ENCODE results near the gene GMDS. TPM values are rescaled to one million over a fixed set of nuclear protein-coding genes. Genes with fewer than 3 reads are reported as not detected.

Gene GMDS
- total RNA-seq, 1 experiment from 2014 or later: 27.6 TPM

- Histone ChIP-seq H3K23me2 (ENCODE audit: insufficient read length, low read depth, low read length, poor library complexity, severe bottlenecking) (no peaks in the 10 kb centered on the region), H2BK15ac (ENCODE audit: low read depth, low read length) (no peak overlapping the region), H2BK20ac (ENCODE audit: low read depth, low read length, poor library complexity, severe bottlenecking) (no peak overlapping the region), H3K27me3 (ENCODE audit: insufficient read depth, low read length) (no peaks in the 10 kb centered on the region), H3K27ac (ENCODE audit: insufficient read length, low read depth, low read length) (no peak overlapping the region), H3K23ac (ENCODE audit: insufficient read length, low read depth, low read length) (no peak overlapping the region), H3K9me3 (ENCODE audit: control insufficient read depth, low read depth, low read length) (no peaks in the 10 kb centered on the region), H2AFZ (ENCODE audit: low read length) (no peak overlapping the region), H3T11ph (ENCODE audit: low read length) (no peak overlapping the region), H3K79me1 (ENCODE audit: insufficient read depth, low read depth, low read length, poor library complexity, severe bottlenecking) (no peaks in the 10 kb centered on the region), H2BK5ac (ENCODE audit: insufficient read length, low read length) (no peak overlapping the region), H4K5ac (ENCODE audit: insufficient read length, low read depth, low read length) (no peak overlapping the region), H2BK120ac (ENCODE audit: low read depth, low read length, poor library complexity, severe bottlenecking) (no peak overlapping the region), H3K18ac (ENCODE audit: insufficient read length, low read depth, low read length) (no peak overlapping the region), H3K79me2 (ENCODE audit: insufficient read depth, low read length) (no peaks in the 10 kb centered on the region), H3K9ac (ENCODE audit: extremely low read depth, insufficient read length, low read length) (no peak overlapping the region), H3K56ac (ENCODE audit: insufficient read length, low read depth, low read length) (no peak overlapping the region), H3K4me1 (ENCODE audit: insufficient read depth, low read length) (no peaks in the 10 kb centered on the region; the same call in 1 of the 2 replicates), H3K4ac (ENCODE audit: low read depth, low read length) (no peak overlapping the region), H2BK12ac (ENCODE audit: insufficient read length, low read depth, low read length) (no peak overlapping the region), H3K4me2 (ENCODE audit: insufficient read depth, insufficient read length, low read length) (no peak overlapping the region), H4K91ac (ENCODE audit: insufficient read length, low read depth, low read length) (no peak overlapping the region), H4K20me1 (ENCODE audit: control insufficient read depth, insufficient read depth, insufficient read length) (no peaks in the 10 kb centered on the region), H4K8ac (replicated peaks; ENCODE audit: insufficient read length, low read depth, low read length) (no peak overlapping the region), H2AK5ac (ENCODE audit: insufficient read length, low read length) (no peak overlapping the region), H3K14ac (ENCODE audit: insufficient read depth, low read length) (no peak overlapping the region)
- peaks cover 0 to 2% of the 10 kb centered on the region in 2 experiments; a peak in 1 of 5 replicates for H3K9me3 Mint-ChIP-seq
- H3K27ac Mint-ChIP-seq: 0 out of 7 replicates have a peak overlapping the region, but pooled peaks of 1 of the 3 experiments have one; percentile 46
- no peak for TF ChIP-seq CTCF (conservative IDR thresholded peaks at IDR 0.05)
- H3K36me3 Mint-ChIP-seq (ENCODE audit: insufficient read depth in 1 of 3, low read depth in 3 of 3): peaks cover 0 to 3% (median 2%) of the 10 kb centered on the region in 3 experiments; a peak in 3 of 7 replicates
- no peak overlapping the region for H3K4me3 Mint-ChIP-seq
- DNase-seq: no peak
- WGBS (ENCODE audit: extremely low coverage, insufficient read length, low lambda C conversion rate): no CpG with 5 or more reads among the region's 2 CpGs
- H3K4me1 Mint-ChIP-seq: peaks cover 9% of the 10 kb centered on the region in 2 experiments
- H3K27me3 Mint-ChIP-seq (ENCODE audit: low read depth): no peaks in the 10 kb centered on the region
Measured at GRCh38 chr6:1930356-1930755, 315.0 kb downstream of the GMDS start.
